Measurements from ENCODE around the gene PLEKHG4B.
"Not testable (repeated sequence)": the region's sequence is repeated elsewhere in the genome, so short reads cannot be mapped to it uniquely, and the experiment has no call there.

PLEKHG4B gene

DNA sequence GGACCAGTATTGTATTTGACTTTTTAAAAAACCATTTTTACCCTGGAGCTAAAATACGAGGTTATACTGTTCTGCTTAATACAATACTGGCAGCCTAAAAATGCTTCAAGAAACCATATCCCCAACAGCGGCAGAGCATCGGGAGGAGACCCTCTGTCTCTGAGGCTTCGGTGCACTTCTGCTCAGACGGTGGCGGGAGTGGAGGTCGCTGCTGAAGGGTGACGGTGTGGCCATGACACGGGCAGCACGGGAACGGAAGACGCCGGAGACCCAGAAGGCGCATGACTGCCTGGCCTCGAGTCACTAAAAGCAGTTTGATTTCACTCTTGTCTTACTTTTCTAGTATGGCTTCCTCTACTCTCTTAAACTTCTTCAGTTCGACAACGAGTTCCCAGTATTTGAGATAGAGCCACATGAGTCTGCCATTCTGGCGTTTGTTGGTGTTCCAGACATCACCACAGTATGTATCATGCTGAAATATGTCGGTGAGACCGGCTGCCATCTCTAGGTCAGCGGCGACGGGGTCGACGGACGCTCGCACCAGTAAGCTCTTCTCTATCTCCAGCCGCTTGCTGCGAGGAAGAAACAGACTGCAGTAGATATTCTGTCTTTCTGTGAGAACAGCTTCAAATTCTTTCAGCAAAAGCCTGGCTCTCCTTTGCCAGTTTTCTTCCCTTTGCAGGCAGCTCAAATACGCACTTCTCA lies 113.2 kb downstream of the PLEKHG4B start:
- DNase-seq: no peak

DNA sequence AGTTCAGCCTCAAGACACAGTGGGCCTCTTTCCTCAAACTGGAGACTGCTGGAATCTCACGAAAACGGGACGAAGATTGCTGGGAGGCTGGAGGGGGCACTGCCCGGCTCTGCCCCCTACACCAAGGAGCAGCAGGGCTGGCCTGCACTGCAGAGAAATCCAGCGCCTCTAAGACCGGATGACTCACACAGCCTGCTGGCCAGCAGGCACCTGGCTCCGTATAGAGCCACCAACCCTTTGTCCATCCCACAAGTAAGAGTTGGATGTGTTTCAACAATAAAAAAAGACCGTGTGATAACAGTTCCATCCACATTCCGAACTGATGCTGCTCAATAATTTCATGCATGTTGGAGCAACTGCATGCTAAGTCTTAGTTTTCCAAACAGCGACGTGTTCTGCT lies 114.4 kb downstream of the PLEKHG4B start:
- no peak for DNase-seq

GRCh38 chr5:206927-207536 lies 115.1 kb downstream of the PLEKHG4B start:
- no peak for DNase-seq

DNA sequence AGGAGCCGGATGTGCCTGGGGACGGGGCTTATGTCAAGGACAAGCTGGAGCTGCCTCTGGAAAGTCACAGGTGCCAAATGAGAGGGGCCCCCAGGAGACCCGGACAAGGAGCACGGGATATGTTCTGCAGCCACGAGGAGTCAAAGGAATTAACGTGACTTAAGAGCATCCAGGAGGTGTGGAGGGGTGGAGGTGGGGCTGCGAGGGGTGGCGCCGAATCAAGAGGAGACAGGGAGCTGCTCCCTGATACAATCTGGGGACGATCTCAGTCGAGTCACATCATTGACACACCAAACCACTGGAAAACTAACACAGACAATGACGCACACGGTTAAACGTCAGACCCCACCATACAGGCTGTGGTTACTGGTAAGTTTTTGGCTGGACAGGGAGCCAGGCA lies 115.6 kb downstream of the PLEKHG4B start:
- DNase-seq: no peak

DNA sequence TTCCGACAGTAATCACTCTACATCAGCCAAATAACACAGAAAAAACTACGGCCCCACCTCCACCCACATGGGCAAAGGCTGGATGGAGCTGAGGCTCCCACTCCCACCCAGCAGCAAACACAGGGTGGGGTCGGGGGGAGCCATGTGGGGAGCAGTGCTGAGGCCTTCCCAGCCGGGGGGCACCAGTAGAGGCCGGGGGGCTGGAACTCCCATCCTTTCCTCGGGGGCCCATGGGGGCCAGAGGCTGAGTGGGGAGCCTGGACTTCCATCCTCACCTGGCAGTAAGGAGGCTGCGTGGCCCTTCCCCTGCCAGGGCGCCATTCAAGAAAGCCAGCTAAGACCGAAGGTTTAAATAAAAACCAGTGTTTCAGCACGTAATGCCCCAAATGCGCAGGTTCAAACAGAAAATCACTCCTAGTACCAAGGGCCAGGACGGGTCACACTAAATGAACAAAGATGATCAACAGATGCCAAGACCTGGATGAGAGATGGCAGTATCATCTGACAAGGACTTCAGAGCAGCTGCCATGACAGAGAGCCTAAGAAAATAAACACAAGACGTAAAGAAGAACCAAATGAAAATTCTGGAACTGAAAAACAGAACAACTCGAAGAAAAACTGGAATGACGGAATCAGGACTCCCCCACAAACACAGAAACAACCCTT lies 116.6 kb downstream of the PLEKHG4B start:
- no peak for DNase-seq

DNA sequence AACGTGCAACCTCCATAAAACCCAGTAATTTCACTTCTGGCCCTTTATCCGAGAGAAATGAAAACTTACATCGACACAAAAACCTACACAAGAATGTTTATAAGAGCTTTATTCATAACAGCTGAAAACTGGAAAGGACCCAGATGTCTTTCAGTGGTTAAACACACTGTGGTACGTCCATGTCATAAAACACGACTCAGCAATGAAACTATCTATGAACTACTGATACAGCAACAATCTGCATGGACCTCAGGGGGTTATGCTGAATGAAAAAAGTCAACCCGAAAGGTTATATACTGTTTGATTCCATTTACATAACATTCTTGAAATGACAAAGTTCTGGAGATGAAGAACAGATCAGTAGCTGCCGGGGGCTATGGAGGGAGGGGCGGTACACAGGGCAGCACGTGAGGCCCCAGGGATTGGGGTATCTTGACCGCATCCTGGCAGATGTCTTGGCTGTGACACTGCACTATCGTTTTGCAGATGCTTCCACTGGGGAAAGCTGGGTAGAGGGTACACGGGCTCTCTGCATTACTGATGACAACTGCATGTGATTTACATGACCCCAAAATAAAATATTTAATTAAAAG lies 121.9 kb downstream of the PLEKHG4B start:
- DNase-seq: no peak

DNA sequence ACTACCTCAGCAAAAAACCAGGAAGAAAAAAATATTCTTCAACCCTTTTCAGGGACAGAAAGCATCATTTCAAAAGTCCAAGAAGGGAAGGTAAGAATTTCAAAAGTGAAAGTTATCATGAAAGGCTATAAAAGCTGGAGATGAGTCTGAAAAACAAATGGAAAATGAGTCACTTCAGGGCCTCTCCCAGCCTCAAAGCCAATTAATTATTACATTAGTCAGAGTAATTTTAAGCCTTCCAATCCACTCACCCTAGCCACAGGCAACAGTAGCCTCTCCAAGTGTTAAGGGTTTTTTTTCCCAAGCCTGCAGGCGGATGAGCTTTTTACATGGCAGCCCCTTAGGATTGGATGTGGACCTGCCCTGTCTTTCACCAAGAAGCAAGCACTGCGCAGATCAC lies 123.3 kb downstream of the PLEKHG4B start:
- not testable (repeated sequence) for DNase-seq

- DNase-seq: not testable (repeated sequence)
Observed at GRCh38 chr5:216076-216475, 124.1 kb downstream of the PLEKHG4B start.

DNA sequence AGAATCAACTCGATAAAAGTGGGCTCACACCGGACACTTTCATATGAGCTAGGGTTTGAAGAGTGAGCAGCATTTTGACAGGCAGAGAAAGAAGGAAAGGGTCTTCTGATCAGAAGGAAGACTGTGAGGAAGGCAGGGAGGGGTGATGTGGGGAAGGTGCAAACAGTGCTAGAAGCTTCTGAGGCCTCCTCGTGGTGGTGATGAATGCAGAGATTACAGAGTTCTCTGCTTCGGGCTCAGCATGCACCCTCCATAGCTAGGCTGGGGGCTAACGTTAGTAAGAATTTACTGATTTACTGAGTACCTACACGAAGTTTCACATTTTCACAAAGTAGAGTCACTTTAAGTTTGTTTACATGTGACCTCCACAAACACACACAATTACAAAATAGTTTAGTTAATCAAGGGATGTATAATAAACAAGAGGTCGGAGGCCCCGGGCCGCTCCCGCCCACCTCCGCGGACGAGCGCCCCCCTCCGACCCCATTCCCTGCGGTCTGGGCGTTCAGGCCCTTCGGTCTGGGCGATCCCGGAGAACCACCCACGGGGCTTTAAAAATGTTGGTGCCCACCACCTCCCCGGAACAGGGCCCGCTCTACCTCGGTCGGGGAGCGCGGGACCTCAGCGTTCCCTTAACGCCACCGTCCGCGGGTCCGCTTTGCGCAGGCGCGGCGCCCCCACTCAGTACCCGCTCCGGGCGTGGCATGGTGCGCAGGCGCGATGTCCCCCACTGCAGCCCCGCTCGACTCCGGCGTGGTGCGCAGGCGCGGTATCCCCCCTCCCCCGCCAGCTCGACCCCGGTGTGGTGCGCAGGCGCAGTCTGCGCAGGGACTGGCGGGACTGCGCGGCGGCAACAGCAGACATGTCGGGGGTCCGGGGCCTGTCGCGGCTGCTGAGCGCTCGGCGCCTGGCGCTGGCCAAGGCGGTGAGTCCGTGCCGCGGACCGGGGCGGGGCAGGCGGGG lies 125.8 kb downstream of the PLEKHG4B start, which contains the start of the genes CCDC127 and SDHA:
TSS of gene CCDC127 (minus strand) at position 660 of the 963 bp plus-strand sequence. CDS start 1,304 bp downstream, outside the sequence.
TSS of gene SDHA (plus strand) at position 827 of the 963 bp plus-strand sequence. CDS start at position 863, 36 bp downstream.
- DNase-seq: peak; percentile 95 to 96

- DNase-seq: peak; percentile 16 to 29
Observed at GRCh38 chr5:218457-219291, 126.7 kb downstream of the PLEKHG4B start.

DNA sequence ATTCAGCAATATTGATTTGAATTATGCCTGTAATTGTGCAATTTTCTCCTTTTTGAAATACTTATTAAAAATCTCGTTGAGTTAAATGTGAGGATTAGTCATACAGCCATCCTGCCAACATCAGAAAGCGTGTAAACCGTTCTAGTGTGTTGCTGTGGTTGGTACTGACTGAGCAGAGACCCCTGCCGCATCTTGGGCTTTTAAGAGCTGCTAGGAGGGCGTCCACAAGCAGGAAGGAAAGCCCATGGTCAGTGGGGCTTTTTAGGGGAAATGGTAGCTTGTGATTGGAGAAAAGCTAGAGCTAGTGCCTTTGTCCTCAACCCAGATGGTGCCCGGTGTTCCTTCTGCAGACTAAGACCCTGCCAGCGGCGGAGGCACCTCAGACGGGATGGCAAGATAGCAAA lies 127.5 kb downstream of the PLEKHG4B start:
- peak; percentile 7 to 18 for DNase-seq

DNA sequence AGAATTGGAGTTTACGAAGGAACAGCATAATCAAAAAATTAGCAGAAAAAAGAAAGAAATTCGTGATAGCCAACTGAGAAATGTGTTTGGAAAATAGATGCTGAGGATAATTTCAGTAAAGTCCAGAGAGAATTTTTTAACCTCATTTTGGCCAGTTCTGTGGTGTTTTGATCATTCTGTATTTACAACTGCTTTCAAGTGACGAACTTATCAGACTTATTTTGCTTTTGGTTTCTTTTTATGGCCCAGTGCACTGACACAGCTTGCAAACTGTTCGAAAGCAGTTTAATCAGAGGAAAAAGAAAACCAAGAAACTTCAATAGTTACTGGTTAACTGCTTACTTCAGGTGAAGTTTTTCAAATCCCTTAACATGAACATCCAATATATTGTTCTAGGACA lies 128.0 kb downstream of the PLEKHG4B start:
- DNase-seq: no peak

GRCh38 chr5:222951-223715 lies 131.2 kb downstream of the PLEKHG4B start:
- not testable (repeated sequence) for DNase-seq

DNA sequence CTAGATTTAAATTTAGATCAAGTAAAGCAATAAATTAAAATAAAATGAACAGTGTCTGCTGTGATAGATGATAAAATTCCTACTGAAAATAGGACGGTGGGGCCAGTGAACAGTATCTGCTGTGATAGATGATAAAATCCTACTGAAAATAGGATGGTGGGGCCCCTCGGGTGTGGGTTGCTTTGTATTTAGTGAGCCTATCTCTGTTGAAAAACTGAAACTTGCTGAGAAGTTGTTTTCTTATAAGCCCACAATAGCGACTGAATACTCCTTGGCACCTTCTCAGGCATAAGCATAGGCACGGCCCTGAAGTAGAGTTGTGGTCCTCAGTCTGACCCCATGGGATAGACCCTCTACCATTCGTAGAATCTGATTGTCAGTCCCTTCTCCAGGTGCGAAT lies 131.8 kb downstream of the PLEKHG4B start:
- DNase-seq: no peak

GRCh38 chr5:225334-225733 lies 133.4 kb downstream of the PLEKHG4B start:
- DNase-seq: no peak

DNA sequence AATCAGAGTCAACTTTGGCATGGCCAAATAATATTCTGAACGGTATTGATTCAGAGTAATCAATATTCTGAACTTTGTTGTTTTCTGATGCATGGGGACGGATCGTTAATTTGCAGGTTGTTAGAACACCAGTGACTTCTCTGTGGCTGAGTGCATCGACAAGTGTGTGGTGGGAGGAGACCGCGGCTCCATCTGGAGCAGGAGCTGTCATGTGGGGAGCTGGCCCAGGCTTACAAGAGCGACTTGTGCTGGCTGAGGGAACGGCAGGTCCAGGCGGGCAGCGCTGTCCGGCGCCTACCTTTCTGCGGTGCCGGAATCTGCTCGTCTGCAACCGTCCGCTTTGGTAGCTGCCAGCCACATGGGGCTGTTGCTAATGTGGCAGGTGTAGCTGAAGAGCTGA lies 135.4 kb downstream of the PLEKHG4B start:
- not testable (repeated sequence) for DNase-seq

GRCh38 chr5:228886-229285 lies 136.9 kb downstream of the PLEKHG4B start:
- no peak for DNase-seq

GRCh38 chr5:230711-231110 lies 138.7 kb downstream of the PLEKHG4B start:
- no peak for DNase-seq

DNA sequence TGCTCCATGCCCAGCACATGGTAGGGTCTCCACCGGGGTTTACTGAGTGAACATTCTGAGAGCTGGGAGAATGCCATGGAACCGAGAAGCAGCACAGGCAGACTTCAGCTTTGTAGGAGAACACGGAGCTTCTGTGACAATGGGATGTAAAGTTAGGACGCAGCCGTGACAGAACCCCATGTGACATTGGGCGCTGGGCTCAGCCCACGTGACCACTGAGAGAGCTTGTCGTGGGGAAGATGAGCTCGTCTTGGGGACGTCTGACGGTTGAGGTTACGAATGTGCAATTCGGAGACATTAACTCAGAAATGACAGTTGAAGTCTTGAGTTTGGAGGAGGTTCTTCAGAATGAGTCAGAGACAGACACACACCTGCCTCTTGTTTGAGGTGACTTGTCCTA lies 139.7 kb downstream of the PLEKHG4B start:
- no peak for DNase-seq

DNA sequence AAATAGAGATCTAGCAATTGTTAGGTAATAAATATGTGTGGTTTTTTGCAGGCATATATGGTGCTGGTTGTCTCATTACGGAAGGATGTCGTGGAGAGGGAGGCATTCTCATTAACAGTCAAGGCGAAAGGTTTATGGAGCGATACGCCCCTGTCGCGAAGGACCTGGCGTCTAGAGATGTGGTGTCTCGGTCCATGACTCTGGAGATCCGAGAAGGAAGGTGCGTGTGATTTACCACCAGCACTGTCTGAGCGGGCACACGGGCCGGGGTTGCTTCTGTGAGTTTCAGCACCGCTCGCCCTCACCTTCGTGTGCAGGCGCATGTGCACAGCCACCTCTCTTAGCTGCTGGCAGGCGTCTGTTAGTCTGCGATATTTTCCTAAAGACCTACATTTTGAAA lies 141.5 kb downstream of the PLEKHG4B start:
- not testable (repeated sequence) for DNase-seq

Data from activated CD4-positive, alpha-beta T cell treated with anti-CD3 and anti-CD28 coated beads, Interleukin-2, amount 50 U/mL, for 48 hours (primary cell).